T-helper 1 cell treated with Interleukin-12 subunit alpha and Interleukin-12 subunit beta and Interleukin-4 antibody, amounts not matched to agents 30 ng/mL and 1 ng/mL, for 36 hours (primary cell): ENCODE data around the gene MEGF11. TPM values are rescaled to one million over a fixed set of nuclear protein-coding genes. Genes with fewer than 3 reads are reported as not detected.

Experiments used
- intact Hi-C: fragments of 100-400 bp; cut with micrococcal nuclease; formaldehyde crosslinking; loops from one replicate; pipeline ENCODE4 v1.15.1; 2024
- total RNA-seq: library from RNA; stranded (reverse); gene quantifications from 2 replicates; pipeline ENCODE4 v1.2.3, GENCODE V29; 2022

Gene MEGF11
- total RNA-seq, 1 donor from 2014 or later: 0.78 TPM

- intact Hi-C loops: no loop called here
These were observed 183.2 kb downstream of the MEGF11 start for GRCh38 chr15:66070220-66070934.

- intact Hi-C loops: no loop called here
These were observed 183.8 kb downstream of the MEGF11 start for GRCh38 chr15:66069751-66070150.

- intact Hi-C loops: no loop called here
These were observed 184.7 kb downstream of the MEGF11 start for GRCh38 chr15:66068801-66069200.

GRCh38 chr15:66067687-66068086 is 185.9 kb downstream of the MEGF11 start:
- intact Hi-C loops: no loop called here

- intact Hi-C loops: no loop called here
These were observed 187.1 kb downstream of the MEGF11 start for GRCh38 chr15:66066481-66066880.

GRCh38 chr15:66066005-66066404 is 187.5 kb downstream of the MEGF11 start:
- intact Hi-C loops: no loop called here

GRCh38 chr15:66065325-66065724 is 188.2 kb downstream of the MEGF11 start:
- intact Hi-C loops: no loop called here

- intact Hi-C loops: no loop called here
These were observed 190.4 kb downstream of the MEGF11 start for GRCh38 chr15:66063147-66063546.

- intact Hi-C loops: no loop called here
These were observed 196.5 kb downstream of the MEGF11 start for GRCh38 chr15:66057089-66057488.

- intact Hi-C loops: no loop called here
These were observed 199.6 kb downstream of the MEGF11 start for GRCh38 chr15:66053991-66054390.

GRCh38 chr15:66051833-66052232 is 201.7 kb downstream of the MEGF11 start:
- intact Hi-C loops: no loop called here

GRCh38 chr15:66050264-66050663 is 203.3 kb downstream of the MEGF11 start:
- intact Hi-C loops: no loop called here

GRCh38 chr15:66049353-66049752 is 204.2 kb downstream of the MEGF11 start:
- intact Hi-C loops: no loop called here

GRCh38 chr15:66047321-66048024 is 206.1 kb downstream of the MEGF11 start:
- intact Hi-C loops: loop anchor here (2.0 kb wide), 1 partner anchor 185 kb away; no protein-coding TSS in a partner anchor

- intact Hi-C loops: loop anchor here (2.0 kb wide), 1 partner anchor 184 kb away; no protein-coding TSS in a partner anchor
These were observed 206.8 kb downstream of the MEGF11 start for GRCh38 chr15:66046751-66047150.

- intact Hi-C loops: loop anchor here (2.0 kb wide), 1 partner anchor 184 kb away; no protein-coding TSS in a partner anchor
These were observed 207.2 kb downstream of the MEGF11 start for GRCh38 chr15:66046326-66046725.

- intact Hi-C loops: no loop called here
These were observed 208.0 kb downstream of the MEGF11 start for GRCh38 chr15:66045542-66045941.

- intact Hi-C loops: no loop called here
These were observed 208.7 kb downstream of the MEGF11 start for GRCh38 chr15:66044837-66045236.

GRCh38 chr15:66043264-66043663 is 210.3 kb downstream of the MEGF11 start:
- intact Hi-C loops: no loop called here

- intact Hi-C loops: no loop called here
These were observed 210.9 kb downstream of the MEGF11 start for GRCh38 chr15:66042624-66043023.

GRCh38 chr15:66041276-66041675 is 212.3 kb downstream of the MEGF11 start:
- intact Hi-C loops: no loop called here

GRCh38 chr15:66040211-66040892 is 213.2 kb downstream of the MEGF11 start:
- intact Hi-C loops: no loop called here
